ENCODE results near the gene HEPACAM2. TPM values are rescaled to one million over a fixed set of nuclear protein-coding genes. Genes with fewer than 3 reads are reported as not detected.

HEPACAM2 gene
- total RNA-seq, 2 donors from 2014 or later: not detected

- H3K4me1 Mint-ChIP-seq: no peaks in the 10 kb centered on the region
- H3K27me3 Mint-ChIP-seq (ENCODE audit: insufficient read depth): peaks cover 65% of the 10 kb centered on the region
- H3K36me3 Mint-ChIP-seq (ENCODE audit: low read depth): no peaks in the 10 kb centered on the region
- H3K4me3 Mint-ChIP-seq: no peak overlapping the region
- WGBS, 2 experiments (ENCODE audit: insufficient coverage in 1 of 2, insufficient read length in 1 of 2): 78 to 97% methylated on average over 3 to 5 of the region's 5 CpGs
- Histone ChIP-seq H3K4me1 (ENCODE audit: control insufficient read depth, insufficient read depth, low read length) (no peaks in the 10 kb centered on the region), H3K27me3 (ENCODE audit: control insufficient read depth, insufficient read depth, low read length, poor library complexity, severe bottlenecking) (peaks cover 96% of the 10 kb centered on the region), H3K27ac (ENCODE audit: low read depth, low read length) (no peak overlapping the region), H3K9me3 (ENCODE audit: control insufficient read depth, low read length) (no peaks in the 10 kb centered on the region), H3K9ac (ENCODE audit: extremely low read depth, low read length, poor library complexity, severe bottlenecking) (no peak overlapping the region), H3K36me3 (ENCODE audit: control insufficient read depth, insufficient read depth, low read length) (no peaks in the 10 kb centered on the region), H3K4me3 (ENCODE audit: low read length) (no peak overlapping the region)
- TF ChIP-seq CTCF (conservative IDR thresholded peaks at IDR 0.05): no peak
- no peak for DNase-seq
- H3K27ac Mint-ChIP-seq: no peak overlapping the region
- H3K9me3 Mint-ChIP-seq: no peaks in the 10 kb centered on the region
Observed at GRCh38 chr7:93211228-93211818, 14.9 kb downstream of the HEPACAM2 start.

- Histone ChIP-seq H3K9ac (ENCODE audit: extremely low read depth, low read length, poor library complexity, severe bottlenecking) (no peak overlapping the region), H3K4me3 (ENCODE audit: low read length) (no peak overlapping the region), H3K27me3 (ENCODE audit: control insufficient read depth, insufficient read depth, low read length, poor library complexity, severe bottlenecking) (peaks cover 85% of the 10 kb centered on the region), H3K9me3 (ENCODE audit: control insufficient read depth, low read length) (no peaks in the 10 kb centered on the region), H3K4me1 (ENCODE audit: control insufficient read depth, insufficient read depth, low read length) (no peaks in the 10 kb centered on the region), H3K27ac (ENCODE audit: low read depth, low read length) (no peak overlapping the region), H3K36me3 (ENCODE audit: control insufficient read depth, insufficient read depth, low read length) (no peaks in the 10 kb centered on the region)
- Mint-ChIP-seq H3K36me3 (ENCODE audit: low read depth) (no peaks in the 10 kb centered on the region), H3K9me3 (no peaks in the 10 kb centered on the region), H3K4me1 (no peaks in the 10 kb centered on the region), H3K27me3 (ENCODE audit: insufficient read depth) (peaks cover 43% of the 10 kb centered on the region), H3K4me3 (no peak overlapping the region), H3K27ac (no peak overlapping the region)
- no peak for TF ChIP-seq CTCF (conservative IDR thresholded peaks at IDR 0.05)
- DNase-seq: no peak
- 48 to 71% methylated on average over 2 of the region's 2 CpGs for WGBS, 2 experiments (ENCODE audit: insufficient coverage in 1 of 2, insufficient read length in 1 of 2)
Observed at GRCh38 chr7:93205046-93205445, 21.2 kb downstream of the HEPACAM2 start.

GRCh38 chr7:93203496-93203895 lies 22.8 kb downstream of the HEPACAM2 start:
- Histone ChIP-seq H3K36me3 (ENCODE audit: control insufficient read depth, insufficient read depth, low read length) (no peaks in the 10 kb centered on the region), H3K9ac (ENCODE audit: extremely low read depth, low read length, poor library complexity, severe bottlenecking) (no peak overlapping the region), H3K27ac (ENCODE audit: low read depth, low read length) (no peak overlapping the region), H3K27me3 (ENCODE audit: control insufficient read depth, insufficient read depth, low read length, poor library complexity, severe bottlenecking) (peaks cover 86% of the 10 kb centered on the region), H3K9me3 (ENCODE audit: control insufficient read depth, low read length) (no peaks in the 10 kb centered on the region), H3K4me1 (ENCODE audit: control insufficient read depth, insufficient read depth, low read length) (no peaks in the 10 kb centered on the region), H3K4me3 (ENCODE audit: low read length) (no peak overlapping the region)
- H3K27ac Mint-ChIP-seq: no peak overlapping the region
- TF ChIP-seq CTCF (conservative IDR thresholded peaks at IDR 0.05): no peak
- no peak for DNase-seq
- no peaks in the 10 kb centered on the region for H3K9me3 Mint-ChIP-seq
- peaks cover 48% of the 10 kb centered on the region for H3K27me3 Mint-ChIP-seq (ENCODE audit: insufficient read depth)
- H3K36me3 Mint-ChIP-seq (ENCODE audit: low read depth): no peaks in the 10 kb centered on the region
- no peaks in the 10 kb centered on the region for H3K4me1 Mint-ChIP-seq
- WGBS, 2 experiments (ENCODE audit: insufficient coverage in 1 of 2, insufficient read length in 1 of 2): 74 to 83% methylated on average over 2 to 3 of the region's 3 CpGs
- no peak overlapping the region for H3K4me3 Mint-ChIP-seq

Measured in endodermal cell (in vitro differentiated cells).